GM21529 (cell line): ENCODE data around the gene TMEM181.

Experiments
- ATAC-seq: cut with Tn5 transposase; IDR thresholded peaks from one replicate; pipeline ENCODE4 v1.9.1; 2021; ENCODE audit not compliant: unreplicated experiment

TMEM181 gene

GRCh38 chr6:158680481-158680880 is 120.6 kb downstream of the TMEM181 start:
- no peak for ATAC-seq

DNA sequence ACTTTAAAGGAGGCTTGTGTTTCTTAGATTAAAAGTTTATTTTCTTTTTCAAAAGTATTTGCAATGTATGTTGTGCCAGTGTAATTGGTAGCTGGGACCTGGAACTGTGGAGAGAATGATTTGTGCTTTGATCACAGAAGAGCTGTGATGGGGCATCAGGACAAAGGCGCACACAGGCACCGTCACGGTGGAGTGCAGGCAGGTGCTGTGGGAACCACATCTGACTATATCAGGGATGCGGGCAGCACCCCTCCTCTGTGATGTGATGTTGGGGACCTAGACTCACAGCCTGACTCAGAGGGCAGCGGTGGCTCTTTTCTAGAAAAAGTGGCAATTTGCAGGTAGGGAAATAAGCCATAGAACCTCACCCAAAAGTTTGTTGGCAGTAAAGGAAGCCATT is 124.4 kb downstream of the TMEM181 start:
- ATAC-seq, result no peak

- no peak for ATAC-seq
Measured at GRCh38 chr6:158684745-158685324, 124.9 kb downstream of the TMEM181 start.
